ENCODE data around the gene ZNF366.

GRCh38 chr5:72542695-72543094 lies 35.5 kb upstream of the ZNF366 start:
- TF ChIP-seq ZNF341 (tag by site-specific recombination; IDR thresholded peaks at IDR 0.05; ENCODE audit: low read depth) (no peak), GLI4 (tag by site-specific recombination; IDR thresholded peaks at IDR 0.05) (no peak), ZNF19 (tag by site-specific recombination; IDR thresholded peaks at IDR 0.05; ENCODE audit: low read depth) (no peak), CTCF (tag by site-specific recombination; IDR thresholded peaks at IDR 0.05) (no peak), ZNF280D (tag by site-specific recombination; IDR thresholded peaks at IDR 0.05) (no peak), SP3 (tag by site-specific recombination; IDR thresholded peaks at IDR 0.05) (no peak), TCF7L2 (IDR thresholded peaks at IDR 0.05; ENCODE audit: borderline replicate concordance, low read depth, low read length) (no peak), ZNF518A (tag by site-specific recombination; conservative IDR thresholded peaks at IDR 0.05; ENCODE audit: low read depth) (no peak), ZNF416 (tag by site-specific recombination; IDR thresholded peaks at IDR 0.05) (no peak), ZNF335 (tag by site-specific recombination; conservative IDR thresholded peaks at IDR 0.05) (no peak), ZNF473 (tag by site-specific recombination; IDR thresholded peaks at IDR 0.05) (no peak)
